ENCODE measurements around the gene TFCP2.

The TFCP2 gene

GRCh38 chr12:51191516-51192283 lies 18.8 kb upstream of the TFCP2 start:
- Histone ChIP-seq H3K23ac (ENCODE audit: low read length in 2 of 2) (no peak overlapping the region), H3K4ac (ENCODE audit: low read depth in 1 of 2, low read length in 2 of 2) (no peak overlapping the region), H4K91ac (ENCODE audit: low read length) (no peak overlapping the region), H3K4me1 (ENCODE audit: control insufficient read depth, insufficient read depth, low read depth, low read length) (no peaks in the 10 kb centered on the region), H2BK15ac (ENCODE audit: low read depth, poor library complexity, severe bottlenecking) (no peak overlapping the region), H3K9me3 (ENCODE audit: control insufficient read depth, low read length) (no peaks in the 10 kb centered on the region), H3K36me3 (ENCODE audit: control insufficient read depth in 1 of 2, insufficient read depth in 2 of 2, low read depth in 1 of 2, low read length in 2 of 2) (peaks cover 2 to 8% of the 10 kb centered on the region in 2 experiments), H3K27ac (ENCODE audit: low read length, poor library complexity, severe bottlenecking) (no peak overlapping the region), H3K18ac (ENCODE audit: low read depth in 1 of 2, low read length in 2 of 2) (no peak overlapping the region), H3K27me3 (ENCODE audit: control insufficient read depth in 1 of 2, insufficient read depth in 1 of 2, low read length in 2 of 2) (no peaks in the 10 kb centered on the region), H3K79me1 (replicated peaks; ENCODE audit: low read length, poor library complexity, severe bottlenecking) (no peaks in the 10 kb centered on the region), H3K9ac (ENCODE audit: low read length) (no peak overlapping the region), H3K4me2 (ENCODE audit: low read length, poor library complexity, severe bottlenecking) (no peak overlapping the region), H2BK5ac (ENCODE audit: low read depth, low read length, poor library complexity, severe bottlenecking) (no peak overlapping the region), H3K4me3 (ENCODE audit: insufficient read depth in 1 of 2, low read depth in 1 of 2, low read length in 2 of 2) (no peak overlapping the region), H2AK5ac (ENCODE audit: low read length, severe bottlenecking) (no peak overlapping the region), H2AFZ (ENCODE audit: low read depth, low read length) (no peak overlapping the region), H4K8ac (ENCODE audit: low read length) (no peak overlapping the region), H2BK120ac (ENCODE audit: low read depth, low read length) (no peak overlapping the region), H2BK12ac (ENCODE audit: low read length in 2 of 2) (no peak overlapping the region), H3K14ac (ENCODE audit: low read length in 2 of 2) (no peak overlapping the region)
- DNase-seq, result no peak
- WGBS, result 97% methylated on average over 12 of the region's 12 CpGs

- H3K14ac ChIP-seq (ENCODE audit: low read length in 2 of 2), result no peak overlapping the region
- H2BK120ac ChIP-seq (ENCODE audit: low read depth, low read length), result no peak overlapping the region
- no peaks in the 10 kb centered on the region for H3K79me1 ChIP-seq (replicated peaks; ENCODE audit: low read length, poor library complexity, severe bottlenecking)
- H3K27ac ChIP-seq (ENCODE audit: low read length, poor library complexity, severe bottlenecking), result no peak overlapping the region
- H2BK5ac ChIP-seq (ENCODE audit: low read depth, low read length, poor library complexity, severe bottlenecking), result no peak overlapping the region
- H3K4me1 ChIP-seq (ENCODE audit: control insufficient read depth, insufficient read depth, low read depth, low read length), result no peaks in the 10 kb centered on the region
- no peak overlapping the region for H2BK15ac ChIP-seq (ENCODE audit: low read depth, poor library complexity, severe bottlenecking)
- no peaks in the 10 kb centered on the region for H3K9me3 ChIP-seq (ENCODE audit: control insufficient read depth, low read length)
- H2AFZ ChIP-seq (ENCODE audit: low read depth, low read length), result no peak overlapping the region
- peaks cover 2 to 8% of the 10 kb centered on the region in 2 experiments for H3K36me3 ChIP-seq (ENCODE audit: control insufficient read depth in 1 of 2, insufficient read depth in 2 of 2, low read depth in 1 of 2, low read length in 2 of 2)
- H3K23ac ChIP-seq (ENCODE audit: low read length in 2 of 2), result no peak overlapping the region
- no peak overlapping the region for H3K4me3 ChIP-seq (ENCODE audit: insufficient read depth in 1 of 2, low read depth in 1 of 2, low read length in 2 of 2)
- no peak overlapping the region for H3K4ac ChIP-seq (ENCODE audit: low read depth in 1 of 2, low read length in 2 of 2)
- WGBS, result 97% methylated on average over 4 of the region's 4 CpGs
- no peak overlapping the region for H4K91ac ChIP-seq (ENCODE audit: low read length)
- H4K8ac ChIP-seq (ENCODE audit: low read length), result no peak overlapping the region
- no peak overlapping the region for H3K18ac ChIP-seq (ENCODE audit: low read depth in 1 of 2, low read length in 2 of 2)
- no peaks in the 10 kb centered on the region for H3K27me3 ChIP-seq (ENCODE audit: control insufficient read depth in 1 of 2, insufficient read depth in 1 of 2, low read length in 2 of 2)
- no peak for DNase-seq
- H2BK12ac ChIP-seq (ENCODE audit: low read length in 2 of 2), result no peak overlapping the region
- no peak overlapping the region for H2AK5ac ChIP-seq (ENCODE audit: low read length, severe bottlenecking)
- no peak overlapping the region for H3K4me2 ChIP-seq (ENCODE audit: low read length, poor library complexity, severe bottlenecking)
- H3K9ac ChIP-seq (ENCODE audit: low read length), result no peak overlapping the region
Observed at GRCh38 chr12:51190820-51191219, 17.9 kb upstream of the TFCP2 start.

DNA sequence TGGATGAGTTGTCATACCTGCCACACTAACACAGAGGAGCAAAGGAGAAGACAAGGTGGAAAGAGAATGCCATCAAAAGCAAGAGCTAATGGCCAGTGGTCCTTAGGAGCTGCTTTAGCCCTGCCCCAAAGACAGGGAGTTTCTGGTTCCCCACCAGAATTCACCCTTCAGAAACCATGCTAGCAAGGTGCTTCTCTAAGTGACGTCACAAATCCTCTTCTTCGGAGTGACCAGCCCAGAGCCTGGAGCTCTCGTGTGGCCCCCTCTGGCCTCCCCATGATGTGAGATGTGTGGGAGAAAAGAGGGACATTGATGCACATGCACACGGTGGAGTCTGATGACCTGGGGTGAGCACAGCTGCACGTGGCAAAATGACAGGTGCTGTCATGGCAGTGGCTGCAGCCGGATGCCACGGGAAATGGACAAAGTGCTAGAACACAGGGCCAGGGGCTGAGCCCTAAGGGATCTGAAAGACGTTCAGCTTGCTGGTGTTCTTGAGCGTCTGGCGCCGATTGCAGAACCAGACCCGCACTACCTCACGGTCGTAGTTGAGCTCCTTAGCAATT lies 16.9 kb upstream of the TFCP2 start:
- WGBS, result 95% methylated on average over 14 of the region's 14 CpGs
- no peak overlapping the region for H2BK12ac ChIP-seq (ENCODE audit: low read length in 2 of 2)
- no peak overlapping the region for H3K4me2 ChIP-seq (ENCODE audit: low read length, poor library complexity, severe bottlenecking)
- H3K4me3 ChIP-seq (ENCODE audit: insufficient read depth in 1 of 2, low read depth in 1 of 2, low read length in 2 of 2), result no peak overlapping the region
- no peaks in the 10 kb centered on the region for H3K27me3 ChIP-seq (ENCODE audit: control insufficient read depth in 1 of 2, insufficient read depth in 1 of 2, low read length in 2 of 2)
- H3K36me3 ChIP-seq (ENCODE audit: control insufficient read depth in 1 of 2, insufficient read depth in 2 of 2, low read depth in 1 of 2, low read length in 2 of 2), result peaks cover 2 to 8% of the 10 kb centered on the region in 2 experiments
- no peak overlapping the region for H3K27ac ChIP-seq (ENCODE audit: low read length, poor library complexity, severe bottlenecking)
- no peak overlapping the region for H3K18ac ChIP-seq (ENCODE audit: low read depth in 1 of 2, low read length in 2 of 2)
- no peak overlapping the region for H3K4ac ChIP-seq (ENCODE audit: low read depth in 1 of 2, low read length in 2 of 2)
- no peak for DNase-seq
- H2AFZ ChIP-seq (ENCODE audit: low read depth, low read length), result no peak overlapping the region
- H3K14ac ChIP-seq (ENCODE audit: low read length in 2 of 2), result no peak overlapping the region
- no peak overlapping the region for H2AK5ac ChIP-seq (ENCODE audit: low read length, severe bottlenecking)
- H3K23ac ChIP-seq (ENCODE audit: low read length in 2 of 2), result no peak overlapping the region
- no peaks in the 10 kb centered on the region for H3K79me1 ChIP-seq (replicated peaks; ENCODE audit: low read length, poor library complexity, severe bottlenecking)
- no peak overlapping the region for H2BK15ac ChIP-seq (ENCODE audit: low read depth, poor library complexity, severe bottlenecking)
- no peak overlapping the region for H2BK120ac ChIP-seq (ENCODE audit: low read depth, low read length)
- H2BK5ac ChIP-seq (ENCODE audit: low read depth, low read length, poor library complexity, severe bottlenecking), result no peak overlapping the region
- H3K9ac ChIP-seq (ENCODE audit: low read length), result no peak overlapping the region
- H4K91ac ChIP-seq (ENCODE audit: low read length), result no peak overlapping the region
- no peaks in the 10 kb centered on the region for H3K4me1 ChIP-seq (ENCODE audit: control insufficient read depth, insufficient read depth, low read depth, low read length)
- H4K8ac ChIP-seq (ENCODE audit: low read length), result no peak overlapping the region
- H3K9me3 ChIP-seq (ENCODE audit: control insufficient read depth, low read length), result no peaks in the 10 kb centered on the region

DNA sequence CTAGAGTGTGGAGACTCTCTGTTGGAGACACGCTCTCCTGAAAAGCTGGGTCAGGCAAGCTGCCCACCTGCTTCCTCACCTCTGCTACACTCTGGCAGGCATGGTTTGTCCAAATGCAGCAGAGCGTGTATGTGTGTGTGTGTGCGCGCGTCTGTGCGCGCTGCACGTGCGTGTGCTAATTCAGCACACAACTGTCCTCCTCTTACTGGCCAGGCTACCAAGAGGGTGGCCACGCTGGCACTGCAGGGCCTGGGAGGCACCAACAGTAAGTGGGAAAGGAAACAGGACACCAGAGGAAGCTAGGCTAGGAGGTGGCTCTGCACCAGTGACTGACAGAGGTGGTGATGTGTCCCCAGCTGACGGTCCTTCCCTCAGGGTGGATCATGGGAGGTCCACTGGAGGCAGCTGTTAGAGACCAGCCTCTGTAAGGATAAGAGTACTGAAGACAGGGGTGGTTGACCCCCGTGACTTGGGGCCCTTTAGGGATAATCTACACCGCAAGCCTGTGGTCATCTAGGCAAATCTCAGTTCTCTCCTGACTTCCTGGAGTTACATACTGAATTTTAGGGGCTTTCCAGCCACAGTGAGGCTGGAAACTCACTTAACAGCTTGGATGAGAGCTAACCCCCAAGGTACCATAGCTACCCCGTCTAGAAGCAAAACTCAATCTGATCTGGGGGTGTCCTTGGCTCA lies 15.6 kb upstream of the TFCP2 start:
- Histone ChIP-seq H2AK5ac (ENCODE audit: low read length, severe bottlenecking) (no peak overlapping the region), H2BK15ac (ENCODE audit: low read depth, poor library complexity, severe bottlenecking) (no peak overlapping the region), H3K9me3 (ENCODE audit: control insufficient read depth, low read length) (no peaks in the 10 kb centered on the region), H3K9ac (ENCODE audit: low read length) (no peak overlapping the region), H2BK5ac (ENCODE audit: low read depth, low read length, poor library complexity, severe bottlenecking) (no peak overlapping the region), H3K18ac (ENCODE audit: low read depth in 1 of 2, low read length in 2 of 2) (no peak overlapping the region), H2BK12ac (ENCODE audit: low read length in 2 of 2) (no peak overlapping the region), H3K14ac (ENCODE audit: low read length in 2 of 2) (no peak overlapping the region), H2BK120ac (ENCODE audit: low read depth, low read length) (no peak overlapping the region), H2AFZ (ENCODE audit: low read depth, low read length) (no peak overlapping the region), H3K36me3 (ENCODE audit: control insufficient read depth in 1 of 2, insufficient read depth in 2 of 2, low read depth in 1 of 2, low read length in 2 of 2) (peaks cover 2 to 8% of the 10 kb centered on the region in 2 experiments), H4K8ac (ENCODE audit: low read length) (no peak overlapping the region), H3K4me1 (ENCODE audit: control insufficient read depth, insufficient read depth, low read depth, low read length) (no peaks in the 10 kb centered on the region), H3K27ac (ENCODE audit: low read length, poor library complexity, severe bottlenecking) (no peak overlapping the region), H3K23ac (ENCODE audit: low read length in 2 of 2) (no peak overlapping the region), H4K91ac (ENCODE audit: low read length) (no peak overlapping the region), H3K4me3 (ENCODE audit: insufficient read depth in 1 of 2, low read depth in 1 of 2, low read length in 2 of 2) (no peak overlapping the region), H3K79me1 (replicated peaks; ENCODE audit: low read length, poor library complexity, severe bottlenecking) (no peaks in the 10 kb centered on the region), H3K4me2 (ENCODE audit: low read length, poor library complexity, severe bottlenecking) (no peak overlapping the region), H3K27me3 (ENCODE audit: control insufficient read depth in 1 of 2, insufficient read depth in 1 of 2, low read length in 2 of 2) (peaks cover 0 to 5% of the 10 kb centered on the region in 2 experiments), H3K4ac (ENCODE audit: low read depth in 1 of 2, low read length in 2 of 2) (no peak overlapping the region)
- no peak for DNase-seq
- WGBS, result 92% methylated on average over 14 of the region's 14 CpGs
